ENCODE data around the gene CACNA1D.

CACNA1D gene

DNA sequence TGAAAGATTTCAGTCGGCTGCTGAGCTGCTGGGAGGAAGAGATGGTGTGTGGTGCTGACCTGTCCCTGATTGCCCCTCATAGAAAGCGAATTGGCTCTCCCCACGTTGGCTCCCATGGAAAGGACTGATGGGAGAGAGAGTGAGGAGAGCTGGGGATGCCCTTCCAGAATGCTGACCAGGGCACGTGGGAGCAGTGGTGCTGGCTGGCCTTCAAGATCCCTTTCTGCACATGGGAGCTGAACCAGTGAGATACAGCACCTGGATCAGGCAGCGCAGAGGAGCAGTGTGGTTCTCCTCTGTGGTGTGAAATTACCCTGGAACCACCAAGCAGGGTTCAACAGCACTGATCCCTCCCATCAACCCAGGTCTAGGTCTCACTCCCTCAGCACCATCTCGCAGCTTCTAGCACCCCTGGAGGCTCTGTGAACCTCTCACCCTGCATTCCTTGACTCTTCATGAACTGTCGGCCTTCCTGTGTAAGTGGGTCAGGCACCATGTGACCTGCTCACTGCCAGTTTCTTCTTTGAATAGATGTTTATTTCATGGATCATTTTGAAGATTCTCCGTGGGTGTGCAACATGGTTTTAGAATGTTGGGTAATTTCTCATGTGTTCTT is 55.7 kb downstream of the CACNA1D start:
- H2BK120ac ChIP-seq (ENCODE audit: low read depth, low read length), result no peak overlapping the region
- H3K18ac ChIP-seq (ENCODE audit: low read depth in 1 of 2, low read length in 2 of 2), result no peak overlapping the region
- no peaks in the 10 kb centered on the region for H3K36me3 ChIP-seq (ENCODE audit: control insufficient read depth in 1 of 2, insufficient read depth in 2 of 2, low read depth in 1 of 2, low read length in 2 of 2)
- no peak overlapping the region for H3K27ac ChIP-seq (ENCODE audit: low read length, poor library complexity, severe bottlenecking)
- no peak overlapping the region for H3K9ac ChIP-seq (ENCODE audit: low read length)
- H3K4me3 ChIP-seq (ENCODE audit: insufficient read depth in 1 of 2, low read depth in 1 of 2, low read length in 2 of 2), result no peak overlapping the region
- H3K4ac ChIP-seq (ENCODE audit: low read depth in 1 of 2, low read length in 2 of 2), result no peak overlapping the region
- H3K79me1 ChIP-seq (replicated peaks; ENCODE audit: low read length, poor library complexity, severe bottlenecking), result no peaks in the 10 kb centered on the region
- H4K8ac ChIP-seq (ENCODE audit: low read length), result no peak overlapping the region
- no peak overlapping the region for H2AK5ac ChIP-seq (ENCODE audit: low read length, severe bottlenecking)
- no peak overlapping the region for H3K14ac ChIP-seq (ENCODE audit: low read length in 2 of 2)
- H3K27me3 ChIP-seq (ENCODE audit: control insufficient read depth in 1 of 2, insufficient read depth in 1 of 2, low read length in 2 of 2), result peaks cover 0 to 11% of the 10 kb centered on the region in 2 experiments
- H4K91ac ChIP-seq (ENCODE audit: low read length), result no peak overlapping the region
- no peaks in the 10 kb centered on the region for H3K9me3 ChIP-seq (ENCODE audit: control insufficient read depth, low read length)
- no peak overlapping the region for H3K23ac ChIP-seq (ENCODE audit: low read length in 2 of 2)
- no peak overlapping the region for H2BK15ac ChIP-seq (ENCODE audit: low read depth, poor library complexity, severe bottlenecking)
- no peak overlapping the region for H3K4me2 ChIP-seq (ENCODE audit: low read length, poor library complexity, severe bottlenecking)
- H2BK12ac ChIP-seq (ENCODE audit: low read length in 2 of 2), result no peak overlapping the region
- DNase-seq, result no peak
- 64% methylated on average over 8 of the region's 8 CpGs for WGBS
- H2BK5ac ChIP-seq (ENCODE audit: low read depth, low read length, poor library complexity, severe bottlenecking), result no peak overlapping the region
- no peaks in the 10 kb centered on the region for H3K4me1 ChIP-seq (ENCODE audit: control insufficient read depth, insufficient read depth, low read depth, low read length)
- H2AFZ ChIP-seq (ENCODE audit: low read depth, low read length), result no peak overlapping the region

DNA sequence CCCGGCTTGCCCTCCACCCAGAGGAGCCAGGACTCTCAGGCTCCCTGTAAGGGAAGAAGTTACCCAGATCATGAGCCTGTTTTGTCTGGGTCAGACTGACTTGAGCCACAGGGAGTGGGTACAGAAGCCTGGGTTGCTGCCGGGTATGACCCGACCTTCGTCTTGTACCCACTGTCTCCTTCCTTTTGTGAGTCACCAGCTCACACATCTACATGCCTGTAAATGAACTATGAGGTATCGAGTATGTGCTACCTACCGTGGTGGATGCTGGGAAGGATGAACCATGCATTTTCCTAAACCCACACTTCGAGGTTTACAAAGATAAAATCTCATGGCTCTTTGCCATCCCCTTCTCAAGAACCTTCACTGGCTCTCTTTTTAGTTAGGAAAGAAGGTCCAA is 56.9 kb downstream of the CACNA1D start:
- no peak overlapping the region for H3K18ac ChIP-seq (ENCODE audit: low read depth in 1 of 2, low read length in 2 of 2)
- peaks cover 0 to 11% of the 10 kb centered on the region in 2 experiments for H3K27me3 ChIP-seq (ENCODE audit: control insufficient read depth in 1 of 2, insufficient read depth in 1 of 2, low read length in 2 of 2)
- no peak overlapping the region for H2BK120ac ChIP-seq (ENCODE audit: low read depth, low read length)
- DNase-seq, result no peak
- H3K4me1 ChIP-seq (ENCODE audit: control insufficient read depth, insufficient read depth, low read depth, low read length), result no peaks in the 10 kb centered on the region
- H3K9ac ChIP-seq (ENCODE audit: low read length), result no peak overlapping the region
- no peak overlapping the region for H3K4me2 ChIP-seq (ENCODE audit: low read length, poor library complexity, severe bottlenecking)
- no peak overlapping the region for H4K8ac ChIP-seq (ENCODE audit: low read length)
- no peaks in the 10 kb centered on the region for H3K79me1 ChIP-seq (replicated peaks; ENCODE audit: low read length, poor library complexity, severe bottlenecking)
- no peak overlapping the region for H3K4me3 ChIP-seq (ENCODE audit: insufficient read depth in 1 of 2, low read depth in 1 of 2, low read length in 2 of 2)
- H3K36me3 ChIP-seq (ENCODE audit: control insufficient read depth in 1 of 2, insufficient read depth in 2 of 2, low read depth in 1 of 2, low read length in 2 of 2), result no peaks in the 10 kb centered on the region
- no peaks in the 10 kb centered on the region for H3K9me3 ChIP-seq (ENCODE audit: control insufficient read depth, low read length)
- no peak overlapping the region for H3K23ac ChIP-seq (ENCODE audit: low read length in 2 of 2)
- no peak overlapping the region for H2BK15ac ChIP-seq (ENCODE audit: low read depth, poor library complexity, severe bottlenecking)
- no peak overlapping the region for H2BK12ac ChIP-seq (ENCODE audit: low read length in 2 of 2)
- no peak overlapping the region for H2AFZ ChIP-seq (ENCODE audit: low read depth, low read length)
- no peak overlapping the region for H3K14ac ChIP-seq (ENCODE audit: low read length in 2 of 2)
- H2BK5ac ChIP-seq (ENCODE audit: low read depth, low read length, poor library complexity, severe bottlenecking), result no peak overlapping the region
- no peak overlapping the region for H2AK5ac ChIP-seq (ENCODE audit: low read length, severe bottlenecking)
- 88% methylated on average over 6 of the region's 7 CpGs for WGBS
- no peak overlapping the region for H4K91ac ChIP-seq (ENCODE audit: low read length)
- H3K27ac ChIP-seq (ENCODE audit: low read length, poor library complexity, severe bottlenecking), result no peak overlapping the region
- H3K4ac ChIP-seq (ENCODE audit: low read depth in 1 of 2, low read length in 2 of 2), result no peak overlapping the region

DNA sequence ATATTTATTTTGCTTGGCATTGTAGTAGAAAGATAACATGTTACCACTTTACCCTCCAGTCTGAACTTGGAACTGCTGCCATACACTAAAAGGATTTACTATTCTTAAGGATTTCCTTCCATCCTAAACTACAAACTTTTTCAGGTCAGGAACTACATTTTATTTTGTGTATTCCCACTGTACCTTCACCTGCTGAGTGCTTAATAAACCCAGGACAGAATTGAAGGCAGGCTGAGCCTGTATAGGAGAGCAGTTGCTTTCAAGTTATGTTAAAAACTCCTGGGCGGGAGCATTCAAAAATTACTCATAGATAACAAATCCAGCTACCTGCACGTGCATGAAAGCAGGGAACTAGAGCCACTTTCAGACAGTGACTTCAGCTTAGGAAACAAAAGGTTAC is 58.3 kb downstream of the CACNA1D start:
- Histone ChIP-seq H3K14ac (ENCODE audit: low read length in 2 of 2) (no peak overlapping the region), H3K79me1 (replicated peaks; ENCODE audit: low read length, poor library complexity, severe bottlenecking) (no peaks in the 10 kb centered on the region), H3K27me3 (ENCODE audit: control insufficient read depth in 1 of 2, insufficient read depth in 1 of 2, low read length in 2 of 2) (peaks cover 0 to 7% of the 10 kb centered on the region in 2 experiments), H2AFZ (ENCODE audit: low read depth, low read length) (no peak overlapping the region), H3K4me1 (ENCODE audit: control insufficient read depth, insufficient read depth, low read depth, low read length) (no peaks in the 10 kb centered on the region), H3K4me3 (ENCODE audit: insufficient read depth in 1 of 2, low read depth in 1 of 2, low read length in 2 of 2) (no peak overlapping the region), H2BK15ac (ENCODE audit: low read depth, poor library complexity, severe bottlenecking) (no peak overlapping the region), H4K8ac (ENCODE audit: low read length) (no peak overlapping the region), H3K23ac (ENCODE audit: low read length in 2 of 2) (no peak overlapping the region), H3K36me3 (ENCODE audit: control insufficient read depth in 1 of 2, insufficient read depth in 2 of 2, low read depth in 1 of 2, low read length in 2 of 2) (no peaks in the 10 kb centered on the region), H3K9me3 (ENCODE audit: control insufficient read depth, low read length) (no peaks in the 10 kb centered on the region), H3K27ac (ENCODE audit: low read length, poor library complexity, severe bottlenecking) (no peak overlapping the region), H3K4ac (ENCODE audit: low read depth in 1 of 2, low read length in 2 of 2) (no peak overlapping the region), H2BK5ac (ENCODE audit: low read depth, low read length, poor library complexity, severe bottlenecking) (no peak overlapping the region), H4K91ac (ENCODE audit: low read length) (no peak overlapping the region), H2BK120ac (ENCODE audit: low read depth, low read length) (no peak overlapping the region), H3K4me2 (ENCODE audit: low read length, poor library complexity, severe bottlenecking) (no peak overlapping the region), H3K18ac (ENCODE audit: low read depth in 1 of 2, low read length in 2 of 2) (no peak overlapping the region), H3K9ac (ENCODE audit: low read length) (no peak overlapping the region), H2AK5ac (ENCODE audit: low read length, severe bottlenecking) (no peak overlapping the region), H2BK12ac (ENCODE audit: low read length in 2 of 2) (no peak overlapping the region)
- no peak for DNase-seq
- WGBS, result 60% methylated on average over 1 of the region's 2 CpGs

DNA sequence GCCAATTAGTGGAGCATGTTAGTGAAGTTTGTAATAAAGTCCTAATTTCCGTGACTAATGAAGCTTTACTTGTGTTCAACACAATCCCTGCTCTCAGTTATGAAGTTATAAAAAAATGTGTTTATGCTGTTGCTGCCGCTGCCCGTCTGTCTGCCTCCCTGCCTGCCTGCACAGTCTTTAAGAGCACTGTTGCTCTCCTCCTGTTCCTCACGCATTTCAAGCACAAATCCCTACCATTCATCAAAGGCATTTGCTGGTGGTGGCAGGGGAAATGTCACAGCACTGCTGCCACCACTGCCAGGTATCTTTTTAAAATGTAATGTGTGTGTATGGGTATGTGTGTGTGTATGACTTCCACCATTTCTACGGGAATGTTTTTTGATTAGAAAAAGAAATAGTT is 58.8 kb downstream of the CACNA1D start:
- no peak overlapping the region for H3K4me2 ChIP-seq (ENCODE audit: low read length, poor library complexity, severe bottlenecking)
- H2AK5ac ChIP-seq (ENCODE audit: low read length, severe bottlenecking), result no peak overlapping the region
- H3K79me1 ChIP-seq (replicated peaks; ENCODE audit: low read length, poor library complexity, severe bottlenecking), result no peaks in the 10 kb centered on the region
- H3K27ac ChIP-seq (ENCODE audit: low read length, poor library complexity, severe bottlenecking), result no peak overlapping the region
- H3K9me3 ChIP-seq (ENCODE audit: control insufficient read depth, low read length), result no peaks in the 10 kb centered on the region
- H2BK12ac ChIP-seq (ENCODE audit: low read length in 2 of 2), result no peak overlapping the region
- H3K4me1 ChIP-seq (ENCODE audit: control insufficient read depth, insufficient read depth, low read depth, low read length), result no peaks in the 10 kb centered on the region
- H3K9ac ChIP-seq (ENCODE audit: low read length), result no peak overlapping the region
- 80% methylated on average over 3 of the region's 5 CpGs for WGBS
- H4K91ac ChIP-seq (ENCODE audit: low read length), result no peak overlapping the region
- DNase-seq, result no peak
- no peak overlapping the region for H2BK15ac ChIP-seq (ENCODE audit: low read depth, poor library complexity, severe bottlenecking)
- H3K23ac ChIP-seq (ENCODE audit: low read length in 2 of 2), result no peak overlapping the region
- H2BK120ac ChIP-seq (ENCODE audit: low read depth, low read length), result no peak overlapping the region
- peak overlapping the region; percentile 13 for H4K8ac ChIP-seq (ENCODE audit: low read length)
- H3K27me3 ChIP-seq (ENCODE audit: control insufficient read depth in 1 of 2, insufficient read depth in 1 of 2, low read length in 2 of 2), result peaks cover 0 to 7% of the 10 kb centered on the region in 2 experiments
- no peak overlapping the region for H2AFZ ChIP-seq (ENCODE audit: low read depth, low read length)
- H2BK5ac ChIP-seq (ENCODE audit: low read depth, low read length, poor library complexity, severe bottlenecking), result no peak overlapping the region
- H3K4ac ChIP-seq (ENCODE audit: low read depth in 1 of 2, low read length in 2 of 2), result no peak overlapping the region
- no peak overlapping the region for H3K4me3 ChIP-seq (ENCODE audit: insufficient read depth in 1 of 2, low read depth in 1 of 2, low read length in 2 of 2)
- no peak overlapping the region for H3K18ac ChIP-seq (ENCODE audit: low read depth in 1 of 2, low read length in 2 of 2)
- H3K14ac ChIP-seq (ENCODE audit: low read length in 2 of 2), result no peak overlapping the region
- no peaks in the 10 kb centered on the region for H3K36me3 ChIP-seq (ENCODE audit: control insufficient read depth in 1 of 2, insufficient read depth in 2 of 2, low read depth in 1 of 2, low read length in 2 of 2)

All from mesenchymal stem cell (in vitro differentiated cells and primary cell).